Measurements from ENCODE around the gene SNAP25.

SNAP25 gene

DNA sequence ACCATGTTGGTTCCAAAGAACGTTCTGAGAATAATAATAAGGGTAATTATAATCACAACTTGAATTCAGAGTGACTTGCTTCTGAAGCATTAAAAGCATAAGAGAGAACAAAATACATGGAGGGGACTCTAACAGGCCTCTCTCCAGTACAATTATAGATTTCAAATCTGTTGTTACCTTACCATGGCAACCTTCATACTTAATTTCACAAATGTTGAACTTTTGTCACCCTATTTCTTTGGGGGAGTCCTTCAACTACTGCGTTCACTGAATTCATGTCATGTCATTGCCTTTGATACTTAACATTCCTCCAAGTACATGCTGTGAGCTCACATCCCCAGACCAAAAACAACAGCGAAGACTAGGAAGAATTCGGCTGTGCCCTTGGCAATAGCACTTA lies 111.4 kb downstream of the SNAP25 start:
- DNase-seq (ENCODE audit: low read depth, low spot score), result no peak

DNA sequence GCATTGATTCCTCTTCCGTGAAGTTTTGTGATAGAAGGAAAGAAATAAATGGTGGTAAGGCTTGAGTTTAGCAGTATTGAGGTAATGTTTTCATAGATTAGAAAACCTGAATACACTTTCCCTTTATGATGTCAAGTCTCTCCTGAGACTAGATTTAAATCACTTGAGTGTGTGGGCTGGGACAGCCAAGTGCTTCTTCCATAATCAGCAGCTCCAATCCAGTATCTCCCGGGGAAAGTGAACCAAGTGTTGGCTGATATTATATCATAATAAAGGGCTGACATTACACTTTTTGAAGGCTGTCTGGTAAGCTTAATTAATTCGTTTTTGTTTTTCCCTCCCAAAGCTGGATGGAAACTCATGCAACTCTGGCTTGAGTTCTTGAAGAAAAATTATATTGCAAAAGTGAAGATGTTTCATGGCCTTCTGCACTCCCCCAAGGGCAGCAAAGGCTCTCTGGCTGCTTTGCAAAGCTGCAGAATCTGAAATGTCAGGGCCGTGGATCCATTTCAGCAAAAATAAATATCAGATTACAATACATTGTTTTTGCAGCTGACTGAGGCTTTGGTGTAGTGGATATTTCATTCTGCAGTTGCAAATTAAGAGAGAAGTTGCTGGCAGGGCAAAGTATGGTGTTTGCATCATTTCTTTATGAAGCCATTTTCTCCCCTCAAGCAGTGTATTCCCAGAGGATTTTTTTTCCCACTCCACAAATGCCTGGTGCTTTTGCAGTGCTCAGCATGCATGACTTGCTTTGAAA lies 114.2 kb downstream of the SNAP25 start:
- DNase-seq (ENCODE audit: low read depth, low spot score), result no peak

DNA sequence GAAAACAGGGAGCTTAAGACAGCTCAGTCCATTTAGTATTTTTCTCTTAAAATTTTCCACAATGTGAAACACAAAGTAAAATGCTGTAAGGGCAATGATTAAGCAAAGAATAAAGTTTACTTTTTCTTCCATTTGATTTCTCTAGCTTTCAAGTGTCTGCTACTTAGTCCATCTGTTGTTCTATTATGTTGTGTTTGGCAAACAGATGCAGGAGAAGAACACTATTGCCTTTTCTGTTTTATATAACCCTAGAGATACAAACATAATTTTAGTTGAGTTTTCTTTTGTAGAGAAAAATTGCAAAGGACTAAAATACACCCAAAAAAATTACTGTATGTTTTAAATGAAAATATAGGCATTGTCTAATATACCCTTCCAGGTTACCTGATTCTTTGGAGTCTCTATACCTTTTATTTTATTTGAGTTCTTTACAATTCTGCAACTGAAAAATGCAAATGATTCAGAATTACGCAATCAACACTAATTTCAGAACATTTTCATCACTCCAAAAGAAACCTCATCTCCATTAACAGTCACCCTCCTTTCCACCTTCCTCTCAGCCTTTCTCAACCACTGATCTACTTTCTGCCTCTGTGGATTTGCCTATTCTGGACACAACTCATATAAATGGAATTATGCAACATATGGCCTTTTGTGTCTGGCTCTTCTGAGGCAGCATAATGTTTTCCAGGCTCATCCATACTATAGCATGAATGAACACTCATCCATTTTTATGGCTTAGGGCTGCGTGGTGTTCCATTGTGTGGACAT lies 118.5 kb downstream of the SNAP25 start:
- DNase-seq (ENCODE audit: low read depth, low spot score), result no peak

DNA sequence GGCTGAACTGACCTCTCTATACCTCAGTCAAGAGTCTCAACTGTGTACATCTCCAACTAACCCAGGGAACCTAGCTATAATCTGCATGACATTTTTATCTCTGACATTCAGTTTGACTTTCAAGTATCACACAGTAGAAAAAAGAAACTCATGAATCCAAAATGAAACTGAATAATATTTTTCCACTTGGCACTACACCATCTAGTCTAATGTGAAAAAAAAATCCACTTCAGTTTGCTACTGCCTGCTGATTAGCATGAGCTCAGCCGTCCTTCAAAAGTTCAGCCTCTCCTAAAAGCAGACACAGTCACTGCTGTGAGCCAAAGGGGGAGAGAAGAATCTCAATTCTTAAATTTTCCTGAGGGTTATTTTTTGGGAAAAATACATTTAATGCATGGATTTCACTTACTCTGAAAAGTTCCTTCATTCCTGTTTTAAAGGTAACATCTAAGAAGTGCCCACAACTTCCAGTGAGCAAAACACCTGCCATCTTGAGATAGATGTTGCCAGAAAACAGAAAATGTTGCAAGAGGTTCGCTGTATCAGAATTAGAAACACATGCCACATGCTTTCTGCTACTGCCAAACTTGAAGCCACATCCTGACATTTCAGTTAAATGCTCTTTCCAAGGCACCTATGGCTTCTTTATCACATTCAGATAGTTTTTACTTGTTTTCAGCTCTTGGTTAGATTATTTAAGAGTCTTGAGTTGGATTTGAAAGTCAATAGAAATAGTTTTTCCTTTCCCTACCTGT lies 120.0 kb downstream of the SNAP25 start:
- DNase-seq (ENCODE audit: low read depth, low spot score), result no peak

DNA sequence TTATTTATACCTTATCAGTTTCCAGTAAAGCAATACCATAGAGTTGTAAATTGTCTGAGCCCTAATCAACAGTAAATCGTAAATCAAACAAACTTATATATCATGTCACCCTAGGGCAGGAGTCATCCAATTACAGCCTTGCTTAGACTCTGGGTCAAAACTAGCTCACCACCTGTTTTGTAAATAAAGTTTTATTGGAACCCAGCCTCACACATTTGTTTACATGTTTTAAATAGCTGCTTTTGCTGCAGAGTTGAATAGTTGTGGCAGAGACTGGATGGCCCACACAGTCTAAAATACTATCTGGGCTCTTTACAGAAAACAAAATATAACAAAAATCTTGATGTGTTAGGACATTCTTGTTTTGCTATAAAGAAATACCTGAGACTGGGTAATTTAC lies 121.0 kb downstream of the SNAP25 start:
- DNase-seq (ENCODE audit: low read depth, low spot score), result no peak

DNA sequence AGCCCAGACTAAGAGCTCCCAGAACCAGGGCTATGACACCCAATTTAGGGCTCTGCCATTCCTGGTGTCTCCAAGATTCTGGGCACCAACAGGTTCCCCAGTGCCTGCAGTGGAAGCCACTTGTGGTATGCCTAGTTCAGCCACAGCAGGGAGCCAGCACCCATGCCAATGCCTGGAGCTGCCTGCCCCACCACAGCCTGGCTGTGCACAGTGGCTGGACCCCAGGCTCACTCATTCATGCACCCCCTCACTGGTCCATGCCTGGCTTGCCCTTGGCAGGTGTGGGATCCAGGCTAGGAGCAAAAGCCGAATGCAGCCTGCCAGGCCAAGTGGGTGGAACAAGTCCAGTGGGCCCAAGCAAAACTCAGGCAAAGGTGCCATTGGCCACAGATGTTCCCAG lies 123.5 kb downstream of the SNAP25 start:
- DNase-seq (ENCODE audit: low read depth, low spot score), result no peak

DNA sequence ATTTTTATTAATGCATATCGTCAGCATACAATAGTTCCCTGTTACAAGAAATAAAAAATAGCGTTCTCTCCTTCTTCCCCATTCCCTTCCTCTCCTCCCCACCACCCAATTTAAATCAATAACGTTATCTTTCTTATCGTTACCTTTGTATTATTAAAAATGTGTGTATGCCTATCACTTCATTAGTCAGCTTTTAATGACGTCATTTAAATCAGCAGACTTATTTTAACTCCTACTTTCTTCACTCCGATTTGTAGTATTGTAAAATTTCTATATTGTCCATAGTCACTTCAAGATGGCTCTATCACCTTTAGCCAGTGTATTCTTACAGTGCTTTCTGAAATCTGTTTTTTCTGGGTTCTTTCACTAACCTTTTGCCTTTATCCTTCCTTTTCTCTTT lies 126.3 kb downstream of the SNAP25 start:
- no peak for DNase-seq (ENCODE audit: low read depth, low spot score)

DNA sequence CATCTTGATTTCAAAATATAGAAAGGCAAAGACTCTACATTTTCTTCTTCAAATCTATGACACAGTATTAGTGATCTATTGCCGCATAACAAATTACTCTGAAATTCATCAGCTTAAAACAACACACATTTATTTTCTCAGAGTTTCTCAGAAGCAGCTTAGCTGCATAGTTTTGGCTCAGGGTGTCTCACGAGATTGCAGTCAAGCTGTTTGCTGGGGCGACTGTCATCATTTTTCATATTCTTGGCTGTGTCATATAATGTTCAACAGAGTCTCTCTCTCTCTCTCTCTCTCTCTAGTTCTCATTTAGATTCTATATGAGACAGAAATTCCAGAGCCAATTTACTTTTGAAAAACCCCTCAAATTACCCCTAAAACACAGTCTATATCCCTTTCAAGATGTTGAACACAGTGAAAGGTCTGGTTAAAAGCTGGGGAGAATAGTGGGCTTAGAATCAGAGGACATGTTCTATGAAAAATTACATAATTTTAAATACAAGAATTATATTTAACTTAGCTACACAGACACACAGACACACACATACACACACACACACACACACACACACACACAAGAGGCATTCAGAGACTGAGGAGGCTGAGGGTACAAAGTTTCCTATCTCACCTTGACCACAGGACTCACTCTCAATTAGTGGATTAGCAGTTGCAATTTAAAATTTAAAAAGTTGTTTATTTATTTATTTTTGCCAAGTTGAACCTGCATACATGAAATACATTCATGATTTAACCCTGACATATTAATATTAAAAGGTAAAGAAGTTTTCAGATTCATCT lies 128.7 kb downstream of the SNAP25 start:
- no peak for DNase-seq (ENCODE audit: low read depth, low spot score)

DNA sequence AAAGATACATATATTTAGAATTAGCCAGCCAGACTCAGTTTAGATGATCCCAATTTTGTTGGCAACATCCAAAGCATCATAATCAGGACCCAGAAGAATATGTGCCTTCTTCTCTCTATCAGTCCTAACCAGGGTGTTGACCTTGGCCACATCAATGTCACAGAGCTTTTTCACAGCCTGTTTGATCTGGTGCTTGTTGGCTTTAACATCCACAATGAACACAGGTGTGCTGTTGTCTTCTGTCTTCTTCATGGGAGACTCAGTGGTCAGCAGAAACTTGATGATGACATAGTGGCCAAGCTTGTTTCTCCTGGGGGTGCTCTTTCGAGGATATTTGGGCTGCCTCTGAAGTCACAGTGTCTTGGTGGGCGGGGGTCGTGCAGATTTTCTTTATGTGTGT lies 130.5 kb downstream of the SNAP25 start:
- DNase-seq (ENCODE audit: low read depth, low spot score), result no peak

DNA sequence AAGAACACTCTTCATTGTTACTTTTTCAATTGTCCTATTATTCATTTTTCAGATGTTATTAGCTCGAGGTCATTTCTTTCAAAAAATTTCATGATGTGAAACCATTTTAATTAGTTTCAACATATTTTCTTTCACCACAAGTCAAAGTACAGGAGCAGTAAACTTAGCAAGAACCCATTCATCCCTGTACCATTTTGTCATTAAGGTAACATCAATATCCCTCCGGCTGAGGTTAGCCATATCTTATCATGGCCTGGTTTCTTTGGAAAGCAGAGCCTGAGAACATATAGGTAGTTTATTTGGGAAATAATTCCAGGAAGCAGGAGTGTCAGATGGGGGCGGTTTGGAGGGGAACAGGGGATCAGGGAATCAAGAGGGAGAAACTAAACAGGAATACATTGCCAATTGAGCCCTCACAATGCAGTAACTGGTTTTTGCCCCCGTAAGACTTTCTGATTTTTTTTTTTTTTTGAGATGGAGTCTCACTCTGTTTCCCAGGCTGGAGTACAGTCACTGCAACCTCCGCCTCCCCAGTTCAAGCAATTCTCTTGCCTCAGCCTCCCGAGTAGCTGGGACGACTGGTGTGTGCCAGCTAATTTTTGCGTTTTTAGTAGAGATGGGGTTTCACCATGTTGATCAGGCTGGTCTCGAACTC lies 131.7 kb downstream of the SNAP25 start:
- DNase-seq (ENCODE audit: low read depth, low spot score), result no peak

DNA sequence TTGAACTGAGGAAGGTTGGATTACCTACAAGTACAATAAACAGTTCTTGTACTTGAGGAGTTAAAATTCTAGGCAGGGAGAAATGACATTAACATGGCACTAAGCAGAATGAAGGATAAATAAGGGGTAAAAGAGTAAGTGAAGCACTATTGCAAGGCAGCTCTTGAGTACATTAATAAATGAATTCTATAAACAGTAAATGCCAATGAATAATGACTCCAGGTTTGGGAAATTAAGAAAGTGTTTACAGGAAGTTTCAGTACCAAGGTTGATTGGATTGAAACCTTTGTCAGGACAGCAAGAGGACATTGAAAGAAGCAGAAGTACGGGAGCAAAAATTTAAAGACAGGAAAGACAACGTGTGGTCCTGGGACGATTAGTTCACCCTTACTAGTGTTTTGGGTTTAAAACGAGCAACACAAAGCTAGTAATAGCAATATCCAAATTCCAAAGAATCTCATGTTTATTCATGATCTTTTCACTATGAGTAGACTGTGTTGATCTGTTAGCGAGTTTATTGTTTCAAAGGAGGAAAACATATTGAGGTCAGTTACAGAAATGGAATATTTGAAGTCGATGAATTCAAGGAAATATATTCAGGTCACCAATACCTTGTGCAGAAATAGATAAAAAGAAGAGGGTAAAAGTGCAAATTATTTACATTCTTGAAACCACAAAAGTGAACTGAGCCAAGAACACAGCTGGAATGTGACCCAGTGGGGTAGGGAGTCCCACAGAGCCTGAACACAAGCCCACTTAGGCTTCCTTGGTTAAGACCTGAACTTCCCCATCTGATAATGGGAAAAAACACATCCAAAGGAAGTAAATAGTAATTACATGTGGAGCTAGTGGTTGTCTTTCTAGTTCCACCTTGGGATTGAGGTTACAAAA lies 134.5 kb downstream of the SNAP25 start:
- no peak for DNase-seq (ENCODE audit: low read depth, low spot score)

DNA sequence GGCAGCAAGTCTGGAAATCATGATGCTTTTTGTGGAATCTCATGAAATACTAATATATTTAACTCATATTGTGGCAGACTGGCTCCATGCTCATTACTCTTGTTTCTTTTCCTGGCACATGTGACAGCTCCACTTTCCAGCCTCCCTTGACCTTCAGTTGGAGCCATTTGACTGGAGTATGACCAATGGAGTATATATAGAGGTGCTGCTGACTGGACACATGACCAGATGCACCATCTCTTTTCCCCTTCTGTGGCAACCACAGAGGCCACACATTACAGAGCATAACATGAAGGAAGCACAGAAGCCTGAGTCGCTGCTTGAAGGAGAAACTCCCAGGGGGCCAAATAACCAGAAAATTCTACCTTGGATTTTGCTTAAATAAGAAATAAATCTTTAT lies 138.0 kb downstream of the SNAP25 start:
- DNase-seq (ENCODE audit: low read depth, low spot score), result no peak

Measured in ELF-1 (cell line).